Anterior cingulate cortex (tissue), 58 donors: ENCODE measurements around the gene GLRX5.
A peak's percentile ranks its signal among the peaks of the same experiment; 100 is the strongest.
"Not testable (repeated sequence)": the region's sequence is repeated elsewhere in the genome, so short reads cannot be mapped to it uniquely, and the experiment has no call there.

Experiments
- DNase-seq, 58 donors: peaks; one replicate each; lab custom pipeline; 2025; lab: John Stamatoyannopoulos, UW

The GLRX5 gene

GRCh38 chr14:95549656-95550585, 15.1 kb downstream of the GLRX5 start:
- DNase-seq = no peak

- DNase-seq = no peak
These were observed 16.6 kb downstream of the GLRX5 start for GRCh38 chr14:95551435-95551834.

DNA sequence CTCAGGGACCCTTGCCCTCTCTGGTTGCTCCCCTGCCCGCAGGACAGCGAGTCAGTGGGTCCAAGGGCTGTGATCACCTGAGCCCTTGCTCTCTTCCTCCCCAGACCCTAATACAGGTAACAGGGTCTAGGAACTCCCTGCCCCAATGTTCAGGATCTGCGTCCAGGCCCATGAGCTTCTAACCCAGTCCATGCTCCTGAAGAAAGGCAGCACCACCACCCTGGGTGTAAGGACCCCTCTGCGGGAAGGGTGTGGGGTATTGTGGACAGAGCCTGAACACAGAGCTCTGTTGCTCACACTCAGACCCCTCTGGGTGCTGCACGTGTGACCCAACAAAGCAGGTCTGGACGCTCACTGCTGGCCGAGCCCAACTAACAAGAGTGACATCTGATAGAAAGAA, 18.3 kb downstream of the GLRX5 start:
- no peak for DNase-seq

DNA sequence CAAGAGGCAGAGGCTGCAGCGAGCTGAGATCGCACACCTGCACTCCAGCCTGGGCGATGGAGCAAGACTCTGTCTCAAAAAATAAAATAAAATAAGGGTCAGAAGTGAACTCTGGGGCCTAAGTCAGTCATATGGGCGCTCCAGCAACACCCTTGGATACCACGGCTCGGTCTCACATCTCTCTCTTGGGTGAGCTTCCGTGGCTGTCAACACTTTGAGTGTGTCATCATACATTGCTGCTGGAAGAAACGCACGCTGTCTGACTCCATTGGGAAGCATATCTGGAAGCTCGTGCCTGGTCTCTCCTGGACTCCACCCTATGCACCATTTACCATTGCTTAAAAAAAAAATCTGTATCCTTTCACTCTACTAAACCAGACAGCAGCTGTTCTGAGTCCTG, 20.2 kb downstream of the GLRX5 start:
- no peak for DNase-seq

- no peak for DNase-seq
These were observed 22.4 kb downstream of the GLRX5 start for GRCh38 chr14:95557291-95557690.

DNA sequence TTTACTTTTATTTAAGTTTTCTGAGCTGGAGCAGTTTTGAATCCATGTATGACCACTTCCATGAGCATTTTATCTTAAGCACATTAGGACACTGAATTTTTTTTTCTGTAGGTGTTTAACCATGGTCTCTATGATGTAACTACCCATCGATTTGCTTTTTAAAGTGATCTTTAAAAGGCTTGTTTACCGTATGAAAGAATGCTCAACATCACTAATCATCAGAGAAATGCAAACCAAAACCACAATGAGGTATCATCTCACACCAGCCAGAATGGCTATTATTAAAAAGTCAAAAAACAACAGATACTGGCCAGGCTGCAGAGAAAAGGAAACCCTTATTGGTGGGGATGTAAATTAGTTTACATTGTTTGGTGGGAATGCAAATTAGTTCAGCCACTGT, 23.0 kb downstream of the GLRX5 start:
- DNase-seq = no peak

- no peak for DNase-seq
These were observed 24.4 kb downstream of the GLRX5 start for GRCh38 chr14:95559203-95559602.

DNA sequence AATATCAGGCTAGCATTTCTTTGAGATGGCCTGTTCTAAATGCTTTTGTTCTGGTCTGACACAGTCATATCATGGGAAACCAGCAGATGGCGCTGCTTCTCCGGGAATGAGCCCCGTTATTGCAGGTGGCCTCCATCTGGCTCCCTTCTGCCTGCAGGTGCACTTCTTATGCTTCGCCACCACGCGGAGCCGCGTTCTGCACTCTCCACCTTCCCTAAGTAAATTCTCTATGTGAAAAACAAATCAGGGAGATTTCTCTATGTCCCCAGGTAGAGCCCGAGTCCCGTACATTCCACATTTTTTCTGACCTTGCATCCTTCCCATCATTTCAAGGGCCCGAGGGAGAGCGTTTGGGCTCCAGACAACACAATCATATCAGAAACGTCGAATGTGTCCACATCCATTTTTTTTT, 26.2 kb downstream of the GLRX5 start:
- DNase-seq = peak in 57 of 58 donors; percentile 14 to 92 (median 64)

DNA sequence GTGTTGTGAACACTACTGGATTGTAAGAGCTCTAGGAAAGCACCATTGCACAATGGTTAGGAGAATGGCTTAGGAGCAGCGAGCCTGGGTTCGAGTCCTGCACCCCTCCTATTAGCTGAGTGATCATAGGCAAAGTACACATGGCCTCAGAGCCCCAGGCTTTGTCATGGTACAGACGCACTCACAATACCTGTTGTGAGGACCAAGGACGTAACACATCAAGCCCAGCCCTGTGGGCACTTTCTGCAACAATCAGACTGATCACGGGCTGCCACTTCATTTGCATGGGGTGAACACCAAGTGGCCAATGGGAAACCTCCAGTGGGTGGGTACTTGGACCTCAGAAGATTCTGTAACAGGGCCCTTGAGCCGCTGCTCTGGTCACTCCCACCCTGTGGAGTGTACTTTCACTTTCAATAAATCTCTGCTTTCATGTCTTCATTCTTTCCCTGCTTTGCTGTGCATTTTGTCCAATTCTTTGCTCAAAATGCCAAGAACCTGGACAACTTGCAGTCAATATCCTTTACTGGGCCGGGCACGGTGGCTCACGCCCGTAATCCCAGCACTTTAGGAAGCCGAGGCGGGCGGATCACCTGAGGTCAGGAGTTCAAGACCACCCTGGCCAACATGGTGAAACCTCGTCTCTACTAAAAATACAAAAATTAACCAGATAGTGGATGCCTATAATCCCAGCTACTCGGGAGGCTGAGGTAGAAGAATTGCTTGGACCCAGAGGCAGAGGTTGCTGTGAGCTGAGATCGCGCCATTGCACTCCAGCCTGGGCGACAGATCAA, 28.2 kb downstream of the GLRX5 start:
- no peak for DNase-seq

GRCh38 chr14:95564060-95564459, 29.2 kb downstream of the GLRX5 start:
- peak in 2 of 58 donors; percentile 7 to 19 for DNase-seq

DNA sequence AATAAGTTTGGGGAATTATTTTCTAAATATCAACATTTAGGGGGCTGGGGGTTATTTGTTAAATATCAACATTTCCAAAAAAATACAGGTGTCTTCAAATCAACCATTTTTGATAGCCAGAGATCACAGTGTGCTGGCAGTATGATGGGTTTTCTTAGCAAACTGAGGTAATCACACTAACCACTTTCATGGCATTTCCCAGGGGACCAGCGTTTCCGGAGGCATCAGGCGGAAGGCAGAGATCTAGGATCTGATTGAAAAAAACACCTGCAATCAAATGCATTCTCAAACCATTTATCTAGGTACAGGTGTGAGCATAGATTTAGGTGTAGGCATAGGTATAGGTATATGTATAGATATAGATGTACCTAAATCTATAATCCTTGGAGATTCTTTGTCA, 34.6 kb downstream of the GLRX5 start:
- DNase-seq = no peak

GRCh38 chr14:95573313-95573712, 38.5 kb downstream of the GLRX5 start:
- no peak for DNase-seq

- DNase-seq = no peak
These were observed 41.1 kb downstream of the GLRX5 start for GRCh38 chr14:95575840-95576473.

DNA sequence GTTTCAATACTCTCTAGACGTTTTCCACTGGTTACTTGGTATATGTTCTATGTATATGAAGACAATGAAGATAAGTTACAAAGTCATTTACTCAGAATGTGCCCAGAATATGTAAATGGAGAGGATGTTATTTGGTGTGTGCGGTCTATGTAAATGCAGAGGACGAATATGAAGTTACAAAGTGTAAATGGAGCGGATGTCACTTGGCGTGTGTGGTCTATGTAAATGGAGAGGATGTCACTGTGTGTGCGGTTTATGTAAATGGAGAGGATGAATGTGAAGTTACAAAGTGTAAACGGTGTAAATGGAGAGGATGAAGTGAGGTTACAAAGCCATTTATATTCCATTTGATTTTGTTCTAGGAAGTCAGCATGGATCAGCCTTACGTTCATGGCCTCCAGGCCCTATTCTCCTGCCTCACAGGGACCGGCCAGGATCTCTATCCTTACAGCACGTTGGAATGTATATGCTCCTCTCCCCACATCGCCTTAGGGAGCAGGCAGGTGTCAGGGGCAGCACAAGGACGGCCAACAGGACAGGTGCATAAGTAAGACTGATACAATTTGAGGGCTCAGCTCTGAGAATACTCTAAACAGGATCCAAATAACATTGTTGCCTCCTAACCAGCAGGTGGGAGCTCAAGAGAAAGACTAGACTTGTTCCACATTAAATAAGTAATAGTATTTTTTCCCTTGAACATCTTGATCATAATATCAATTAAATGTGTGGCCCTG, 42.4 kb downstream of the GLRX5 start:
- no peak for DNase-seq

GRCh38 chr14:95577870-95578269, 43.0 kb downstream of the GLRX5 start:
- DNase-seq = no peak

DNA sequence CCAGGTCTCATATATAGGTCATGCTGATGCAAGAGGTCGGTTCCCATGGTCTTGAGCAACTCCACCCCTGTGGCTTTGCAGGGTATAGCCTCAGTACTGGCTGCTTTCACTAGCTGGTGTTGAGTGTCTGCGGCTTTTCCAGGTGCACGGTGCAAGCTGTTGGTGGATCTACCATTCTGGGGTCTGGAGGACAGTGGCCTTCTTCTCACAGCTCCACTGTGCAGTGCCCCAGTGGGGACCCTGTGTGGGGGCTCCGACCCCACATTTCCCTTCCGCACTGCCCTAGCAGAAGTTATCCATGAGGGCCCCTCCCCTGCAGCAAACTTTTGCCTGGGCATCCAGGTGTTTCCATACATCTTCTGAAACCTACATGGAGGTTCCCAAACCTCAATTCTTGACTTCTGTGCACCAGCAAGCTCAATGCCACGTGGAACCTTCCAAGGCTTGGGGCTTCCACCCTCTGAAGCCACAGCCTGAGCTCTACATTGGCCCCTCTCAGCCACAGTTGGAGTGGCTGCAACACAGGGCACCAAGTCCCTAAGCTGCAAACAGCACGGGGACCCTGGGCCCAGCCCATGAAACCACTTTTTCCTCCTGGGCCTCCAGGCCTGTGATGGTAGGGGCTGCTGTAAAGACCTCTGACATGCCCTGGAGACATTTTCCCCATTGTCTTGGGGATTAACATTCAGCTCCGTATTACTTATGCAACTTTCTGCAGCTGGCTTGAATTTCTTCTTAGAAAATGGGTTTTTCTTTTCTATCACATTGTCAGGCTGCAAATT, 49.2 kb downstream of the GLRX5 start:
- not testable (repeated sequence) for DNase-seq

DNA sequence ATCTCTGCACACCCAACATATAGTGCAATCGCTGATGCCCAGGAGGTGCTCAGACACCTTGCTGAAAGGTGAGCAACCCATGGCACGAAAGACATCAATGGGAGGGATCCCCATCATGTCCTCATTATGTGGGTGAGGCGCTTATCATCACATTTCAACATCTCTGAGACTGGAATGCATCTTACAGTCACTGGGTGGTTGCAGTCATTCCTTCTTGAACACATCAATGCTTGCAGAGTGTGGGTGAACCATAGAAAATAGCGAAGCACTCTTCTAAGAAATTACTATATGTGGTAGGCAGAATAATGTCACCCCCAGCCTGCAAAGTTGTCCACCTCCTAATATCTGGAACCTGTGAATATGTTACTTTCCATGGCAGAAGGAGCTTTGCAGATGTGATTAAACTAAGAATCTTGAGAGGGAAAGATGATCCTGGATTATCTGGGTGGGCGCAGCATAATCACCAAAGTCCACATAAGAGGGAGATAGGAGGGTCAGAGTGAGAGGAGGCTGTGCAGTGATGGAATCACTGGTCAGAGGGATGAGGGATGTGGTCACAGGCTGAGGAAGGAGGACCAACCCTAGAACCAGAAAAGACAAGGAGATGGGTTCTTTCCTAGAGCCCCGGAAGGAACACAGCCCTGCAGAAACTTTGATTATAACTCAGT, 51.2 kb downstream of the GLRX5 start:
- no peak for DNase-seq

GRCh38 chr14:95591182-95591581, 56.3 kb downstream of the GLRX5 start:
- DNase-seq = not testable (repeated sequence)
